NOMO-1 treated with dmso at 0.1 percent for 144 hours (cell line): ENCODE measurements around the gene ASB15.

ENCODE experiments used
- DNase-seq: peaks from one replicate; lab custom pipeline; 2025; ENCODE audit not compliant: unreplicated experiment; lab: John Stamatoyannopoulos, UW

The ASB15 gene

GRCh38 chr7:123661765-123662164, 60.1 kb downstream of the ASB15 start:
- no peak for DNase-seq

DNA sequence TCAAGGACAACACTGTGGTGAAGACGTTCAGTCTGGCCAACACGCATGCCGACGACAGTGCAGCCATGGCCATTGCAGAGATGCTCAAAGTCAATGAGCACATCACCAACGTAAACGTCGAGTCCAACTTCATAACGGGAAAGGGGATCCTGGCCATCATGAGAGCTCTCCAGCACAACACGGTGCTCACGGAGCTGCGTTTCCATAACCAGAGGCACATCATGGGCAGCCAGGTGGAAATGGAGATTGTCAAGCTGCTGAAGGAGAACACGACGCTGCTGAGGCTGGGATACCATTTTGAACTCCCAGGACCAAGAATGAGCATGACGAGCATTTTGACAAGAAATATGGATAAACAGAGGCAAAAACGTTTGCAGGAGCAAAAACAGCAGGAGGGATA, 60.7 kb downstream of the ASB15 start:
- DNase-seq, result no peak

GRCh38 chr7:123662755-123663154, 61.1 kb downstream of the ASB15 start:
- DNase-seq, result no peak

DNA sequence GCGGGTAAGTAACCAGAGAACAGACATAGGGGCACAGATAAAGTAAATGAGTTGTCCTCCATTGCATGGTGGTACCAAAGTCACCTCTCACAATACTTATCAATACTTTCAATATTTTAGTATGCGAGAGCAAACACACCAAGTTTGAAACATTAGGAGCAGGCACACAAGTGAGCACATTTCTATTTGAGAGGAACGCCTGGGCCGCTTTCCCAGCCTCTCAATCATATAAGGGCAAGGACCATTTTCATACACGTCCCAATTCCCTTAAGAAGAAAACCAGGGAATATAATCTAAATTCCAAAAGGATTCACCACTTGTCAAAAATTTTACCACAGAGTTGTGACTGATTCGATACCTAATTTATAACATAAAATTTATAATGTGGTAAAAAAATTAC, 61.6 kb downstream of the ASB15 start:
- DNase-seq, result no peak

DNA sequence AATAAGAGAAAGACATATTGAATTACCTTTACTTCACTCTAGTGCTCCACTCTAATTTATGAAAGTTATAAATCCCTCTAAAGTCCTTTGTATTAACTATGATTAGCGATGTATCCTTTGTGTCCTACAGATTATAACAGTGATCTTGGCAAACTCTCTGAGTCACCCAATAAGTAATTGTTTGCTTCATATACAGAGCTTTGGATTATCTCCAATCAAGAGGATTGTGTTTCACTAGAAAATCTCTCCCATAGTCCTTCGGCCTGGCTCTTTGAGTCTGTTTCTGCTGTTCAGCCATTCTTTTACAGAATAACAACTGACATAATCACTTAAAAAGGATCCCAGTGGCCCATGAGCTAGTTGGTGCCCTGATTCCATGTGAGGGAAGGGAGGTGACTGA, 63.5 kb downstream of the ASB15 start:
- DNase-seq, result no peak

DNA sequence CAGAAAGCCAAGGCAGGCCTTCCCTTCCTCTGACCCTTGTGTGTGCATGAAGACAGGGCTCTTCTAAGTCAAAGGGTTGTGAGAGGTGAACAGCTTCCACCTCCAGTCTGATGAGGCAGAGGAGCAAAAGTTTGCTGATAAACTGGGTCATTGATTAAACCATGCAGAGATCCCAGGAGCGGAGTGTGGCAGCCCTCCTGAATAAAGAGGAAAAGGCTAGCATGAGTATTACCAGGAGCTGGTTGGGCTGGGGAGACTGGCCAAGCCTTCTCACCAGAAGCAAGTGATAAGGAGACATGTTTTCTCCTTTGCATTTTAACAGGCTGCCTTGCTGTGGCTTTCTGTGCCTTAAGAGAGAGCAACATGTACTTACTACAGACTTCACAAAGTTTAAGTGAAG, 64.3 kb downstream of the ASB15 start:
- no peak for DNase-seq

- no peak for DNase-seq
Observed at GRCh38 chr7:123666492-123666891, 64.9 kb downstream of the ASB15 start.

- DNase-seq, result no peak
Observed at GRCh38 chr7:123669485-123669884, 67.9 kb downstream of the ASB15 start.

DNA sequence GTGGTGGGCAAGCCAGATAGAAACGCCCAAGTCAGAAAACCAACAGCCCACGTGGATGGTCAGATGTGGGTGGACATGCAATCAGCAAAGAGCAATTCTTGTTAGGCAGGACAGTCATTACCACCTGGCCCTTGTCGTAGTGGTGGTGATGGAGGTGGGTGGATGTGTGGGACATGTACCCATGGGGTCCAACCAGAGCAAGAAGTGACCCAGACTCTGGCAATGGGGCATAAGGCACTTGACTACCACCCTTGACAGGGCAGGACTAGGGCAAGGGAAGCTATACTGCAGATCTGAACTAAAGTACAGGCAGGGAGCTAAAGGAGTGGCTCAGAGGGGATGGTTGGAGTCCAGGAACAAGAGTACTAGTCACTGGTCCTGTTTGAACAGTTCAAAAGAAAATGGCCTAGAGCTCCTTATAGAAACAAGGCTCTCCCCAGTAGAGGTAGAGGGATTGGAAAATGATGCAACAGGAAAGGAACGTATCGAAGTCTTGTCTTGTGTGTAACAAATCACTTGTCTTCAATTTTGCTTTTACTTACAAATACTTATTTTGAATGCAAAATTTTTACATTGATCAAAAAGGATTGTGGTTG, 71.6 kb downstream of the ASB15 start:
- DNase-seq, result no peak

GRCh38 chr7:123673752-123674398, 72.3 kb downstream of the ASB15 start:
- no peak for DNase-seq

DNA sequence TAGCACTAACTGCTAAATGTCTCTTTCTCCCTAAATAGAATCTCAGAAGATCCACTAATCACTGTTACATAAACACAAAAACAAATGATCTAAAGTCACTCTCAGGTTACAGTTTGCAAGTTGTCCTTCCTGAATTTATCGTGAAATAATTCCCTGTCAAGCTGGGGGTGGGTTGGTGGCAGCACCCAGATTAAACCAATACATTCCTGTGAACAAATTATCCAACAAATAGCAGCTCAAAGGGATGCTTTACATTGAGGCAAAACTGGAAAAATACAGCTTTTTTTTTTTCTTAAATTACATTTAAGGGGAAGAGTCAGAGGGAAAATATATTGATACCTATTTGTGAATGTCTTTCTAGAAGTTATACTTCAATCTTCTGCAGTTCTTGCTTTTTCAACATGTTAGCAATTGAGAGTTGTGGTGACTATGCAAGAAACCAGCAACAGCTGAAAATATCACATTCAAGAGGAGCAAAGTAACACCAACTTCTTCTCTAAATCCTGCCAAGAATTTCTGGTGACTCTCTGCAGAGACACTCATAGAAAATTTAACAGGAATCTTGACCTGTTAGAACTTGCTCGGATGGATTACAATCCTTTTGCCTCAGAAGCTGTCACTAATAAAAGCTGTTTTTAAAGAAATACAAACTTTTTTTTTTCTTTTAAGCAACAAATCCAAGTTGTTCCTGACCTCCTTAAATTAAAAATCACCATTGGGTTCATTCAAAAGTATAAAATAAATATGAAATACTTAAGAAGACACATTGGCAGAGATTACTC, 73.0 kb downstream of the ASB15 start:
- DNase-seq, result no peak

- DNase-seq, result no peak
Observed at GRCh38 chr7:123675181-123675473, 73.5 kb downstream of the ASB15 start.

GRCh38 chr7:123677061-123677715, 75.6 kb downstream of the ASB15 start:
- DNase-seq, result no peak

GRCh38 chr7:123679614-123680013, 78.0 kb downstream of the ASB15 start:
- DNase-seq, result no peak

- DNase-seq, result no peak
Observed at GRCh38 chr7:123680580-123680979, 79.0 kb downstream of the ASB15 start.

GRCh38 chr7:123681561-123681960, 79.9 kb downstream of the ASB15 start:
- DNase-seq, result no peak

GRCh38 chr7:123682690-123683089, 81.1 kb downstream of the ASB15 start:
- no peak for DNase-seq

DNA sequence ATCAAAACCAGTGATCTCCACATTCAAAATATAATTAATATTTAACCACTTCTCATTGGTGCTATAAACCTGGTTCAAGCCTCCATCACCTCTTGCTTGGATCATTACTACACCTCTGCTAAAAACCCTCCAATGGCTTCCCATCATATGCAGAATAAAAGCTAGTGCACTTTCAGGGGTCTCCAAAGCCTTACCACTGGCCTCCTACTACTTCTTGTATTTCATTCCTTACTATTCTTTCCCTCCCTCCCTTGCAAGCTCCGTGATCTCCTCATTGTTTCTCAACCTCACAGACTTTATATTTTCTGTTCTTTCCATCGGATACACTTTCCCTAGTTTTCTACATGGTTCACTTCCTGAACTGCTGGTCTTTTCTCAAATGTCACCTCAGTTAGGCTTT, 85.5 kb downstream of the ASB15 start:
- no peak for DNase-seq

DNA sequence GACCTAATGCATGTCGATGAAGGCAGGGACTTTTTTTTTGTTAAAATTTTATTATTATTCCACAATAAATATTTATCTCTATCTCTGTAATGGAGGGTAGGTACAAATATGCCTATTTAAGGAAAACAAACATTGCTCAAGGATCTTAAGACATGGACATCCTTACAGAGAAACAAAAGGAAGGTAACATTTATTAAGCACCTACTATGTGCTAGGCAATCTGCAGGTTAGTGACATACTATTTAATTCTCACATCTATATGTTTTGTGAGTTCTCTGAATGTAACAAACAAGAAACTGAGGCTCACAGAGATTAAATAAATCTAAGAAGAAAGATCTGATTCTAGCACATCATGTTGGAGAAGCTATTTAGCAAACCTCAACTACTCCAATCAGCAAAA, 86.1 kb downstream of the ASB15 start:
- DNase-seq, result no peak
